Liver (tissue), 9 donors: ENCODE results near the gene STPG4. TPM values are rescaled to one million over a fixed set of nuclear protein-coding genes. Genes with fewer than 3 reads are reported as not detected.

Experiments used
- DNase-seq: peaks from one replicate; pipeline ENCODE4 v3.0.0-alpha.2; 2017; ENCODE audit warnings: low spot score
- H3K27ac ChIP-seq, 2 donors: one replicate each; pipeline ENCODE4 v1.7.0; 2013; ENCODE audit warnings: inconsistent platforms in 2 of 2, low read length in 2 of 2, control low read depth in 1 of 2, low read depth in 1 of 2, mild to moderate bottlenecking in 1 of 2
- H3K27me3 ChIP-seq, 4 donors: one replicate each; pipeline versions ENCODE4 v1.6.1 to v1.7.0; 2013; ENCODE audit warnings: low read length in 3 of 4, inconsistent platforms in 1 of 4, mild to moderate bottlenecking in 1 of 4, moderate library complexity in 1 of 4; ENCODE audit not compliant: control insufficient read depth in 4 of 4, insufficient read depth in 4 of 4
- H3K36me3 ChIP-seq, 4 donors: one replicate each; pipeline versions ENCODE4 v1.6.1 to v1.7.0; 2013; ENCODE audit warnings: low read length in 3 of 4, mild to moderate bottlenecking in 3 of 4, low read depth in 1 of 4, moderate library complexity in 1 of 4; ENCODE audit not compliant: control insufficient read depth in 4 of 4, insufficient read depth in 3 of 4
- H3K4me1 ChIP-seq, 4 donors: one replicate each; pipeline versions ENCODE4 v1.6.1 to v1.7.0; 2013; ENCODE audit warnings: low read length in 3 of 4, mild to moderate bottlenecking in 3 of 4, moderate library complexity in 1 of 4; ENCODE audit not compliant: control insufficient read depth in 4 of 4, insufficient read depth in 4 of 4
- H3K4me3 ChIP-seq, 3 donors: one replicate each; pipeline versions ENCODE4 v1.6.1 to v1.7.0; 2013; ENCODE audit warnings: low read length in 3 of 3, control low read depth in 1 of 3, low read depth in 1 of 3, mild to moderate bottlenecking in 1 of 3
- H3K9ac ChIP-seq, 2 donors: one replicate each; pipeline ENCODE4 v1.7.0; 2013; ENCODE audit warnings: low read length in 2 of 2, mild to moderate bottlenecking in 2 of 2, moderate library complexity in 2 of 2, control low read depth in 1 of 2, low read depth in 1 of 2
- H3K9me3 ChIP-seq, 4 donors: one replicate each; pipeline versions ENCODE4 v1.6.1 to v1.7.0; 2013; ENCODE audit warnings: low read length in 3 of 4; ENCODE audit not compliant: control insufficient read depth in 4 of 4
- ATF3 ChIP-seq: IDR thresholded peaks from 2 replicates; pipeline ENCODE4 v1.6.1; 2016; ENCODE audit warnings: antibody characterized with exemption
- EGR1 ChIP-seq, 2 donors: IDR thresholded peaks; 2 replicates each; pipeline ENCODE4 v1.6.1; 2016 to 2018; ENCODE audit warnings: antibody characterized with exemption in 2 of 2, low read depth in 2 of 2
- FOXA1 ChIP-seq: IDR thresholded peaks from 2 replicates; pipeline ENCODE4 v1.6.1; 2016; ENCODE audit warnings: antibody characterized with exemption
- FOXA2 ChIP-seq: IDR thresholded peaks from 2 replicates; pipeline ENCODE4 v1.6.1; 2016; ENCODE audit warnings: antibody characterized with exemption
- GABPA ChIP-seq, 2 donors: IDR thresholded peaks in 1 of 2; conservative IDR thresholded peaks in 1 of 2; 2 replicates each; pipeline ENCODE4 v1.6.1; 2016; ENCODE audit warnings: antibody characterized with exemption in 2 of 2, mild to moderate bottlenecking in 1 of 2, moderate library complexity in 1 of 2
- HNF4A ChIP-seq, 2 donors: conservative IDR thresholded peaks; 2 replicates each; pipeline ENCODE4 v1.6.1; 2016; ENCODE audit warnings: antibody characterized with exemption in 2 of 2, mild to moderate bottlenecking in 2 of 2
- HNF4G ChIP-seq: IDR thresholded peaks from 2 replicates; pipeline ENCODE4 v1.6.1; 2016; ENCODE audit warnings: antibody characterized with exemption
- JUND ChIP-seq, 2 donors: IDR thresholded peaks; 2 replicates each; pipeline ENCODE4 v1.6.1; 2016; ENCODE audit warnings: antibody characterized with exemption in 2 of 2
- MAX ChIP-seq: IDR thresholded peaks from 2 replicates; pipeline ENCODE4 v1.6.1; 2016; ENCODE audit warnings: antibody characterized with exemption
- NR2F2 ChIP-seq: IDR thresholded peaks from 2 replicates; pipeline ENCODE4 v1.6.1; 2016; ENCODE audit warnings: antibody characterized with exemption
- RAD21 ChIP-seq, 2 donors: IDR thresholded peaks; 2 replicates each; pipeline ENCODE4 v1.6.1; 2016; ENCODE audit warnings: antibody characterized with exemption in 2 of 2, mild to moderate bottlenecking in 2 of 2
- REST ChIP-seq: IDR thresholded peaks from 2 replicates; pipeline ENCODE4 v1.6.1; 2016; ENCODE audit warnings: antibody characterized with exemption, mild to moderate bottlenecking
- RXRA ChIP-seq, 2 donors: IDR thresholded peaks; 2 replicates each; pipeline ENCODE4 v1.6.1; 2017 to 2018; ENCODE audit warnings: antibody characterized with exemption in 2 of 2, mild to moderate bottlenecking in 1 of 2
- SP1 ChIP-seq: IDR thresholded peaks from 2 replicates; pipeline ENCODE4 v1.6.1; 2018; ENCODE audit warnings: antibody characterized with exemption, mild to moderate bottlenecking
- TAF1 ChIP-seq: conservative IDR thresholded peaks from 2 replicates; pipeline ENCODE4 v1.6.1; 2016; ENCODE audit warnings: antibody characterized with exemption, mild to moderate bottlenecking
- YY1 ChIP-seq: IDR thresholded peaks from 2 replicates; pipeline ENCODE4 v1.6.1; 2016; ENCODE audit warnings: antibody characterized with exemption, mild to moderate bottlenecking
- ZBTB33 ChIP-seq: IDR thresholded peaks from 2 replicates; pipeline ENCODE4 v1.6.1; 2016; ENCODE audit warnings: antibody characterized with exemption
- WGBS: extraction: QIAGEN DNeasy Blood & Tissue Kit; methylation state at CpG from one replicate; pipeline ENCODE4 v1.1.7; 2013; 5-methylcytosine and 5-hydroxymethylcytosine counted together
- polyA plus RNA-seq, 2 donors: library from polyadenylated mRNA; stranded (reverse) in 1 of 2; unstranded in 1 of 2; fragments of 200-250 nt in 1 of 2; fragments of >200 nt in 1 of 2; fragmentation: Nextera tagmentation in 1 of 2; extraction: Ambion mirVana in 1 of 2; gene quantifications; one replicate each; pipeline versions ENCODE4 v1.2.1 to v1.2.3, GENCODE V29; 2013 to 2015
- total RNA-seq, 2 donors: library from RNA; depleted of rRNA; stranded (reverse); fragments of >200 nt; gene quantifications; one replicate each; pipeline ENCODE4 v1.2.3, GENCODE V29; 2014
- TF ChIP-seq, protein P1 (sequence below): fragments of 150-350 bp; IDR thresholded peaks from 2 replicates; pipeline ENCODE4 v1.5.1; 2017; ENCODE audit warnings: improper control_type of control experiment, low read depth, low read length; ENCODE audit not compliant: missing input control
- donor health status: healthy.
- donor health status: healthy.
- donor health status: healthy.
- donor health status: healthy.
- donor health status: healthy.

Gene STPG4
- total and polyA plus RNA-seq, 4 donors = 0.25 TPM; not detected in 3

DNA sequence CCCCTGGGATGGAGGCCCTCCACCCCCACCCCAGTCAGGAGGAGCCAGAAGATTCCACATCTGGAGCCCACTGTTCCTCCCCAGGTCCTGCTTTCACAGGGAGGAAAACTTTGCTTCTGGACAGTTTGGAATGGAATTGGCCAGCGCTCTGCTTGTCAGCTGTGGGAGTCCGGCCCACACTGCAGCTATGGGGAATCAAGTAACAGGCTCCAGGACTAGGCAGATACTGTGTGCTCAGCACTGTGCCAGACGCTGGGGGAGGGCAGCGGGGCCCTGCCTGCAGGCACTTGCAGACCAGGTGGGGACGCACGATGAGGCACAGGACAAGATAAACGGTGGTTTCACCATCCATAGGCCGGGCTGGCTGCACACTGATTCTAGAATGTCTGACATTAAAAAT, 114.0 kb downstream of the STPG4 start:
- Histone ChIP-seq H3K27ac (peak overlapping the region; percentile 81 to 88), H3K9me3 (no peaks in the 10 kb centered on the region), H3K36me3 (no peaks in the 10 kb centered on the region), H3K27me3 (no peaks in the 10 kb centered on the region), H3K4me1 (peaks cover 4 to 33% (median 17%) of the 10 kb centered on the region in 4 donors), H3K9ac (peak overlapping the region in 1 of 2 donors; percentile 4), H3K4me3 (no peak overlapping the region)
- WGBS = 72% methylated on average over 8 of the region's 8 CpGs
- TF ChIP-seq HNF4G = no peak
- TF ChIP-seq SP1 = no peak
- no peak for TF ChIP-seq TAF1
- TF ChIP-seq, protein P1, sequence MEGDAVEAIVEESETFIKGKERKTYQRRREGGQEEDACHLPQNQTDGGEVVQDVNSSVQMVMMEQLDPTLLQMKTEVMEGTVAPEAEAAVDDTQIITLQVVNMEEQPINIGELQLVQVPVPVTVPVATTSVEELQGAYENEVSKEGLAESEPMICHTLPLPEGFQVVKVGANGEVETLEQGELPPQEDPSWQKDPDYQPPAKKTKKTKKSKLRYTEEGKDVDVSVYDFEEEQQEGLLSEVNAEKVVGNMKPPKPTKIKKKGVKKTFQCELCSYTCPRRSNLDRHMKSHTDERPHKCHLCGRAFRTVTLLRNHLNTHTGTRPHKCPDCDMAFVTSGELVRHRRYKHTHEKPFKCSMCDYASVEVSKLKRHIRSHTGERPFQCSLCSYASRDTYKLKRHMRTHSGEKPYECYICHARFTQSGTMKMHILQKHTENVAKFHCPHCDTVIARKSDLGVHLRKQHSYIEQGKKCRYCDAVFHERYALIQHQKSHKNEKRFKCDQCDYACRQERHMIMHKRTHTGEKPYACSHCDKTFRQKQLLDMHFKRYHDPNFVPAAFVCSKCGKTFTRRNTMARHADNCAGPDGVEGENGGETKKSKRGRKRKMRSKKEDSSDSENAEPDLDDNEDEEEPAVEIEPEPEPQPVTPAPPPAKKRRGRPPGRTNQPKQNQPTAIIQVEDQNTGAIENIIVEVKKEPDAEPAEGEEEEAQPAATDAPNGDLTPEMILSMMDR = no peak
- no peak for TF ChIP-seq FOXA2
- TF ChIP-seq MAX = no peak
- no peak for TF ChIP-seq ATF3
- TF ChIP-seq GABPA (IDR thresholded peaks at IDR 0.05 in 1 of 2, conservative IDR thresholded peaks at IDR 0.05 in 1 of 2) = no peak
- no peak for TF ChIP-seq HNF4A (conservative IDR thresholded peaks at IDR 0.05)
- no peak for TF ChIP-seq FOXA1
- TF ChIP-seq RAD21 (IDR thresholded peaks at IDR 0.05) = no peak
- no peak for TF ChIP-seq ZBTB33
- no peak for DNase-seq

DNA sequence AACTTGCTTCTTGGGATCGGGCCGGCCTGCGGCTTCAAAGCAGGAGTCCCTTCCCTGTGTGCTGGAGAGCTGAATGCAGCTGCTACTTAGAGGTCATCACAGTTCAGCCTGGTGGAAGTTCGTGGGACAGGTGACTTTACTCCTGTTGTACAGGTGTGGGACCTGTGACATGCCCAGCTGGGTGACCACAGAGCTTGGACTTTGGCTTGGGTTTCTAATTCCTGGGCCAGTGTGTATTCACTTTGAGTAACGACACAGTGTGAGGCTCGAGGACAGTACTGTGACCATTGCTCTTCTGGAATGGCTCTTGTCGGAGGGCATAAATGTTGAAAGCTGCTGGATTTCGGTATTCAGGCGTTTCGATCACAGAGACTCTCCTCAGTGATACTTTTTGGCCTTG, 114.5 kb downstream of the STPG4 start:
- Histone ChIP-seq H3K27me3 (no peaks in the 10 kb centered on the region), H3K36me3 (no peaks in the 10 kb centered on the region), H3K9ac (peak overlapping the region in 1 of 2 donors; percentile 4), H3K4me1 (peaks cover 4 to 34% (median 19%) of the 10 kb centered on the region in 4 donors), H3K9me3 (no peaks in the 10 kb centered on the region), H3K27ac (peak overlapping the region; percentile 81 to 88), H3K4me3 (no peak overlapping the region)
- DNase-seq = no peak
- WGBS = 37% methylated on average over 10 of the region's 10 CpGs
- no peak for TF ChIP-seq ATF3
- TF ChIP-seq YY1 = peak; percentile 74
- TF ChIP-seq EGR1 (IDR thresholded peaks at IDR 0.05; ENCODE audit: low read depth in 2 of 2) = peak in 1 of 2 donors; percentile 27
- peak; percentile 97 to 99 for TF ChIP-seq HNF4A (conservative IDR thresholded peaks at IDR 0.05)
- no peak for TF ChIP-seq TAF1
- peak; percentile 93 for TF ChIP-seq SP1
- peak; percentile 89 for TF ChIP-seq HNF4G
- peak; percentile 62 for TF ChIP-seq RAD21 (IDR thresholded peaks at IDR 0.05)
- peak; percentile 58 for TF ChIP-seq MAX
- no peak for TF ChIP-seq GABPA (IDR thresholded peaks at IDR 0.05 in 1 of 2, conservative IDR thresholded peaks at IDR 0.05 in 1 of 2)
- peak; percentile 78 to 95 for TF ChIP-seq RXRA (IDR thresholded peaks at IDR 0.05)
- no peak for TF ChIP-seq ZBTB33
- peak; percentile 81 for TF ChIP-seq FOXA1
- peak; percentile 7 for TF ChIP-seq NR2F2
- TF ChIP-seq, protein P1 = no peak
- peak; percentile 23 to 53 for TF ChIP-seq JUND (IDR thresholded peaks at IDR 0.05)
- peak; percentile 28 for TF ChIP-seq REST
- TF ChIP-seq FOXA2 = no peak
